ENCODE measurements around the gene STX11. TPM values are rescaled to one million over a fixed set of nuclear protein-coding genes. Genes with fewer than 3 reads are reported as not detected.

The STX11 gene
- total RNA-seq, 1 experiment from 2014 or later = 0.69 TPM

GRCh38 chr6:144143106-144143505 lies 7.2 kb upstream of the STX11 start:
- H3K27me3 ChIP-seq (ENCODE audit: insufficient read depth, low read length) = no peaks in the 10 kb centered on the region
- POLR2A ChIA-PET = no interaction called here
- H3K9me2 ChIP-seq (ENCODE audit: insufficient read depth) = no peaks in the 10 kb centered on the region
- H3K4me1 ChIP-seq (ENCODE audit: control insufficient read depth in 1 of 2, insufficient read depth in 2 of 2, low read length in 2 of 2) = no peaks in the 10 kb centered on the region
- H3K36me3 ChIP-seq (ENCODE audit: control insufficient read depth in 1 of 2, insufficient read depth in 2 of 2, low read length in 2 of 2) = no peaks in the 10 kb centered on the region
- H4K20me1 ChIP-seq (ENCODE audit: insufficient read depth) = no peaks in the 10 kb centered on the region
- ATAC-seq (no peak), DNase-seq (ENCODE audit: low read depth, low spot score) (no peak)
- no TSS peak for BruUV-seq (replicated peaks)
- no peak overlapping the region for H3K27ac ChIP-seq (ENCODE audit: low read depth, low read length)
- no peaks in the 10 kb centered on the region for H3K9me3 ChIP-seq (ENCODE audit: control insufficient read depth in 1 of 2, insufficient read depth in 1 of 2, low read depth in 1 of 2, low read length in 2 of 2)
- no peak overlapping the region for H3K9ac ChIP-seq (ENCODE audit: low read length)
- H3K4me2 ChIP-seq (ENCODE audit: low read length) = no peak overlapping the region
- CTCF ChIA-PET = no interaction called here
- H3K4me3 ChIP-seq (replicated peaks in 1 of 2; ENCODE audit: low read depth in 1 of 2, low read length in 2 of 2) = no peak overlapping the region
- RAD21 ChIA-PET (ENCODE audit: low non-redundant PET in 1 of 2, low total read pairs in 2 of 2, uncharacterized antibody in 2 of 2, unreplicated experiment in 2 of 2) = no interaction called here
- H2AFZ ChIP-seq (ENCODE audit: low read depth, low read length, poor library complexity, severe bottlenecking) = no peak overlapping the region
- intact Hi-C loops (cut with micrococcal nuclease) = no loop called here
- H3K79me2 ChIP-seq (ENCODE audit: insufficient read depth, low read length) = no peaks in the 10 kb centered on the region
- TF ChIP-seq CBX3 (IDR thresholded peaks at IDR 0.05; ENCODE audit: low read depth) (no peak), CTCF (IDR thresholded peaks at IDR 0.05 in 2 of 3, conservative IDR thresholded peaks at IDR 0.05 in 1 of 3; ENCODE audit: borderline replicate concordance in 1 of 3, insufficient read depth in 1 of 3, low read depth in 2 of 3, low read length in 2 of 3) (no peak), ELF1 (IDR thresholded peaks at IDR 0.05; ENCODE audit: borderline replicate concordance, low read depth) (no peak), POLR2A (IDR thresholded peaks at IDR 0.05; ENCODE audit: borderline replicate concordance, extremely low read depth, insufficient read depth, insufficient read length) (no peak), FOSL1 (IDR thresholded peaks at IDR 0.05; ENCODE audit: low read depth) (no peak), POLR2AphosphoS5 (IDR thresholded peaks at IDR 0.05; ENCODE audit: low read depth, low read length) (no peak), SP1 (IDR thresholded peaks at IDR 0.05; ENCODE audit: low read depth) (no peak), ZFX (IDR thresholded peaks at IDR 0.05) (no peak), SIN3A (IDR thresholded peaks at IDR 0.05; ENCODE audit: low read depth) (no peak), EGR1 (IDR thresholded peaks at IDR 0.05; ENCODE audit: low read depth) (no peak), REST (IDR thresholded peaks at IDR 0.05; ENCODE audit: low read depth) (no peak), ZBTB33 (IDR thresholded peaks at IDR 0.05; ENCODE audit: extremely low read depth, insufficient replicate concordance, low read length) (no peak), CEBPB (IDR thresholded peaks at IDR 0.05; ENCODE audit: low read depth) (no peak), SRF (IDR thresholded peaks at IDR 0.05; ENCODE audit: low read depth) (no peak), EZH2 (IDR thresholded peaks at IDR 0.05) (no peak)
- TF ChIP-seq, protein P1, sequence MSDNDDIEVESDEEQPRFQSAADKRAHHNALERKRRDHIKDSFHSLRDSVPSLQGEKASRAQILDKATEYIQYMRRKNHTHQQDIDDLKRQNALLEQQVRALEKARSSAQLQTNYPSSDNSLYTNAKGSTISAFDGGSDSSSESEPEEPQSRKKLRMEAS (IDR thresholded peaks at IDR 0.05) = no peak
